Measurements from ENCODE around the gene SENP2.
A peak's percentile ranks its signal among the peaks of the same experiment; 100 is the strongest.

The SENP2 gene

GRCh38 chr3:185645596-185646381, 59.7 kb downstream of the SENP2 start:
- no peak for TF ChIP-seq CTCF (IDR thresholded peaks at IDR 0.05; ENCODE audit: low read depth, low read length)
- no peak for DNase-seq (ENCODE audit: low read depth in 2 of 2)
- no peak overlapping the region for H3K4me3 ChIP-seq (replicated peaks in 1 of 2; ENCODE audit: low read depth in 2 of 2, low read length in 2 of 2)

GRCh38 chr3:185646382-185647133, 60.5 kb downstream of the SENP2 start:
- TF ChIP-seq CTCF (IDR thresholded peaks at IDR 0.05; ENCODE audit: low read depth, low read length): no peak
- H3K4me3 ChIP-seq (replicated peaks in 1 of 2; ENCODE audit: low read depth in 2 of 2, low read length in 2 of 2): no peak overlapping the region
- DNase-seq (ENCODE audit: low read depth in 2 of 2): no peak

GRCh38 chr3:185647134-185647879, 61.2 kb downstream of the SENP2 start:
- no peak for DNase-seq (ENCODE audit: low read depth in 2 of 2)
- no peak for TF ChIP-seq CTCF (IDR thresholded peaks at IDR 0.05; ENCODE audit: low read depth, low read length)
- no peak overlapping the region for H3K4me3 ChIP-seq (replicated peaks in 1 of 2; ENCODE audit: low read depth in 2 of 2, low read length in 2 of 2)

GRCh38 chr3:185647880-185648210, 61.8 kb downstream of the SENP2 start:
- TF ChIP-seq CTCF (IDR thresholded peaks at IDR 0.05; ENCODE audit: low read depth, low read length): no peak

GRCh38 chr3:185648396-185648795, 62.3 kb downstream of the SENP2 start:
- no peak for DNase-seq (ENCODE audit: low read depth in 2 of 2)
- no peak overlapping the region for H3K4me3 ChIP-seq (replicated peaks in 1 of 2; ENCODE audit: low read depth in 2 of 2, low read length in 2 of 2)
- TF ChIP-seq CTCF (IDR thresholded peaks at IDR 0.05; ENCODE audit: low read depth, low read length): no peak

More at GRCh38 chr3:185647880-185648210, 61.8 kb downstream of the SENP2 start:
- no peak for DNase-seq (ENCODE audit: low read depth in 2 of 2)
- no peak overlapping the region for H3K4me3 ChIP-seq (replicated peaks in 1 of 2; ENCODE audit: low read depth in 2 of 2, low read length in 2 of 2)

GRCh38 chr3:185649414-185649813, 63.3 kb downstream of the SENP2 start:
- no peak for TF ChIP-seq CTCF (IDR thresholded peaks at IDR 0.05; ENCODE audit: low read depth, low read length)
- DNase-seq (ENCODE audit: low read depth in 2 of 2): peak in 1 of 2 donors; percentile 81
- H3K4me3 ChIP-seq (replicated peaks in 1 of 2; ENCODE audit: low read depth in 2 of 2, low read length in 2 of 2): no peak overlapping the region

All from cardiac fibroblast (primary cell).